Measurements from ENCODE around the gene SCGB3A2.

GRCh38 chr5:147878066-147878759, at the start of gene SCGB3A2:
- TF ChIP-seq REST (IDR thresholded peaks at IDR 0.05; ENCODE audit: insufficient replicate concordance, low read depth) (no peak), CTCF (IDR thresholded peaks at IDR 0.05; ENCODE audit: insufficient read depth, low read length) (no peak)

Measured in HL-60 (cell line).